ENCODE results near the gene CHAC1.
A peak's percentile ranks its signal among the peaks of the same experiment; 100 is the strongest.
"Not testable (repeated sequence)": the region's sequence is repeated elsewhere in the genome, so short reads cannot be mapped to it uniquely, and the experiment has no call there.

CHAC1 gene

DNA sequence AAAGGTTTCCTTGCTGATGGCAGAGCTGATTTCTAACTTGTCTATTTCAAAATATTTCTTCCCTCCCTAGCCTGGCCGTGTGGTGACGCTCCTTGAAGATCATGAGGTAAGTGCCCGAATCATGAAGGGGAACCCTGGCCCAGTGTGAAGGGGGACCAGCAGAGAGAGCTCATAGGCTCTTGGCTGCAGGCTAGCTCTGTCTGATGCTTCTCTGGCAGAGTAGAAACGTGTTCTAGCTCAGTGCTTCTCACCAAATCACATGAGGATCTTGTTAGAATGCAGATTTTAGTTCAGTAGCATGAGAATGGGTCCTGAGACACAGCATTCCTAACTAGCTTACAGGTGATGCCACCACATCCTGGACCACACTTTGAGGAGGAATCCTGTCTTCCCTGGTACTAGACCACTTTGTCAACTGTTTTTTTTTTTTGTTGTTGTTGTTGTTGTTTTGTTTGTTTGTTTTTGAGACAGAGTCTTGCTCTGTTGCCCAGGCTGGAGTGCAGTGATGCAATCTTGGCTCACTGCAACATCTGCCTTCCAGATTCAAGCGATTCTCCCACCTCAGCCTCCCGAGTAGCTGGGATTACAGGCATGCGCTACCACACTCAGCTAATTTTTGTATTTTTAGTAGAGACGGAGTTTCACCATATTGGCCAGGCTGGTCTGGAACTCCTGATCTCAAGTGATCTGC is 1.0 kb downstream of the CHAC1 start:
- H3K4me3 ChIP-seq (ENCODE audit: low read depth, low read length), result peak overlapping the region; percentile 83
- not testable (repeated sequence) for DNase-seq (ENCODE audit: low read depth)

DNA sequence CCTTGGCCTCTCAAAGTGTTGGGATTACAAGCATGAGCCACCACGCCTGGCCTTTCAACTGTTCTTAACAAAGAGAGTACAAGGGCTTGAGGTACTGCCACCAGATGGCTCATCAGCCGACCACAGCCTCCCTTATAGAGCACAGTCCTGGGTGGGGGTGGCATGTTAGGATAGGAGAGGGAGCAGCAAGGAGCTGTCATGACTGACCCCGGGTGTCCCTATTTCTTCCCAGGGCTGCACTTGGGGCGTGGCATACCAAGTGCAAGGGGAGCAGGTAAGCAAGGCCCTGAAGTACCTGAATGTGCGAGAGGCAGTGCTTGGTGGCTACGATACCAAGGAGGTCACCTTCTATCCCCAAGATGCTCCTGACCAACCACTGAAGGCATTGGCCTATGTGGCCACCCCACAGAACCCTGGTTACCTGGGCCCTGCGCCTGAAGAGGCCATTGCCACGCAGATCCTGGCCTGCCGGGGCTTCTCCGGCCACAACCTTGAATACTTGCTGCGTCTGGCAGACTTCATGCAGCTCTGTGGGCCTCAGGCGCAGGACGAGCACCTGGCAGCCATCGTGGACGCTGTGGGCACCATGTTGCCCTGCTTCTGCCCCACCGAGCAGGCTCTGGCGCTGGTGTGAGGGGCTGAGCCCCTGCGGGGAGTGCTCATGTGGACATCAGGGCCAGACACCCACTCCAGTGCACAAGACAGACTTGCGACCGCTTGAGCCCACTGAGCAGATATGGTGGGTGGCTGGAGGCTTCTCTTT is 2.1 kb downstream of the CHAC1 start:
- DNase-seq (ENCODE audit: low read depth), result no peak
- peak overlapping the region; percentile 83 for H3K4me3 ChIP-seq (ENCODE audit: low read depth, low read length)

DNA sequence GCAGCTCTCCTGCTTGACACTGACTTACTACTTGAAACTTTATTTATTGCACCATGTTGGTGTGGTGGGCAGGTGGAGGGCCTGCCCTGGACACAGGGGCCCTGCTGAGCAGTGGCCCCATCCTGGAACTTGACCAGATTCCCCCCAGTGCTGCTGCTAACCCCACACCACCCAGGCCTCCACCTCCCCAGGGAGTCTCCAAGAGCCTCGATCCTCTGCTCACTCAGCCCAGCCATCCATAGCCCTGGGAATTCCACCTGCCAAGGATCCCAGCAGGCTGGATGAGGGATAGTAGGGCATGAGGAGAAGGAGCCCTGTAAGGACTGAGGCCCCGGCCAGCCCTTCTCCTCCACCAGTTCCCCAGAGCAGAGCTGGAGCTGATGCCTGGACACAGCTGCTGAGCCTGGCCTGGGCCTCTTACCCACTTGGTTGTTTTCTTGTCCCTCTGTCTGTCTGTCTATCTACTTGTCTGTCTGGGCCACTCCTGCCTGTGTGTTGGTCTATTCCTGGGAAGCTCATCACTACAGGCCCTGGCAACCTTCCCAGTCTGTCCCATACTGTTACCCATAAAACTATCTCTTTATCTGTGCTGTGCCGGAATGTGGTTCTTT is 2.8 kb downstream of the CHAC1 start:
- DNase-seq (ENCODE audit: low read depth), result no peak
- H3K4me3 ChIP-seq (ENCODE audit: low read depth, low read length), result peak overlapping the region; percentile 10

DNA sequence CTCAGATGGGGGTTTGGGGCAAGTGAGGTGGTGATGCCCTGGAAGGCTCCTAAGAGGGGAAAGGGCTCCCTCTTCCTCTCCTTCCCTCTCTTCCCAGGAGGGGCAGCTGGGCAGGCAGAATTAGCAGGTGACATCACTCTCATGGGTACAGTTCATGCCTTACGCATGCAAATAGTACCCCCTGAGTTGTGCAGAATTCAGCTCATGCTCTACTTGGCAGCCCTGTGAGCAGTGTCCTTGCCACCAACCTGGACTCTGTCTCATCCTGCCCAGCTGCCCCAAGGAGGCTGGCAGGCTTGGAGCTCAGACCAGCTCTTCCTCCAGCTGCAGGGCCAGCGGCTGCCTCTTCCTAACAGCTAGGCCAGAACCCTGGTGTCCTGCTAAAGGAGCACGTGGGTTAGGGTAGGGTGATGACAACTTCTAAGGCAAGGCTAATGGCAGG is 3.3 kb downstream of the CHAC1 start:
- no peak for DNase-seq (ENCODE audit: low read depth)
- H3K4me3 ChIP-seq (ENCODE audit: low read depth, low read length), result peak overlapping the region; percentile 10

DNA sequence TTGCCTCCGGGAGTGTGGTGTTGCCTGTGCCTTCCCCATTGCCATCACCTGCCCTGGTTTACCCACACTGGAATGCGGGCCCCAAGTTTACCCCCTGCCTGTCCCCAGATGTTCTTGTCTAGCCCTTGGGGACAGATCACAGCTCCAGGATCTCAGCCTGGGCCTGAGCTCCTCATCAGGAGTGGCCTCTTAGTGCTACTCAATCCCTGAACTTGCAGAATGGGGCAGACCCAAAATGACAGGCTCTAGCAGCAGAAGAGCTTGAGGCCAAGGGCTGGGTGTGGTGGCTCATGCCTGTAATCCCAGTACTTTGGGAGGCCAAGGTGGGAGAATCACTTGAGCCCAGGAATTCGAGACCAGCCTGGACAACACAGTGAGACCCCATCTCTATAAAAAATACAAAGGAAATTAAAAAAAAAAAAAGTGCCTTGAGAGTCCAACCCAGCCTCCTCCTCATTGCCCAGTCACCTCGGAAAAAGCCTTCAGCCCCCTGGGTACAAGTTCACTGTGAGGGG is 3.8 kb downstream of the CHAC1 start:
- H3K4me3 ChIP-seq (ENCODE audit: low read depth, low read length), result no peak overlapping the region
- no peak for DNase-seq (ENCODE audit: low read depth)

DNA sequence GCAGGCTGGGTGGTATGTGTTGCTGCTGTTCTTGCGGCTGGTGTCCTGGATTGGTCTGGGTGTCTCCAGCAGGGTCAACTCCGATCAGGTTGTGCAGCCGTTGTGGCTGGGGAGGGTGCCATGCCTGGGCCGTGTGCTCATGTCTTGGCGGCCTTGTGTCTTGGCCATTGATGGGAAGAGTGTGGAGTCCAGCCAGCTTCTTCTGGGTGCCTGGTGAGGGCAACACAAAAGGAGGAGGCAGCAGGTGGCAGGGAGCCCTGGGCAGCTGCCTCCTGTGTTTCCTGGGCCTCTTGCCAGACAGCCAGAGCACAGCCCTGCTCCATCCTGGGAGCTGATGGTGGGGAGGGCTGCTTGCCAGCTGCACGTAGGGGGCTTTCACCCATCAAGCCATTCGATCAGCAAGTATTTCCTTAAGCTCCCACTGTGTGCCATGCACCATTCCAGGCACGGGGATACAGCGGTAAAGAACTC is 4.3 kb downstream of the CHAC1 start:
- no peak overlapping the region for H3K4me3 ChIP-seq (ENCODE audit: low read depth, low read length)
- no peak for DNase-seq (ENCODE audit: low read depth)

DNA sequence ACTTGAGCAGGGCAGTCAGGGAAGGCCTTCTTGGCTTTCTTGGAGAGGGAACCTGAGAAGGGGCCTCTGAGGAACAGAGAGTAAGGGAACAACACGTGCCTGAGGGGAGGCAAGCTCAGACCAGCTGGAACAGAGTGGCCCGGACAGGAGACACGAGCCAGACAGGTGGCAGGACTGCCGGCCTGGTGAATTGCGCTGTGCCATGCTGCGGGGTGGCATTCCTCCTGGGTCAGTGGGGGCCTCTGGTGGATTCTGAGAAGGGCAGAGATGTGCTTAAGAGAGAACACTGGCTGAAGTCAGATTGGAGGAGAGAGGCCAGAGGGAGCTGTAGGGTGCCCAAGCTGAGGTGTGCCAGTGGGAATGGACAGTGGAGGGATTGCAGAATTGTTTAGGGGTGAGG is 4.9 kb downstream of the CHAC1 start:
- no peak for DNase-seq (ENCODE audit: low read depth)
- no peak overlapping the region for H3K4me3 ChIP-seq (ENCODE audit: low read depth, low read length)

DNA sequence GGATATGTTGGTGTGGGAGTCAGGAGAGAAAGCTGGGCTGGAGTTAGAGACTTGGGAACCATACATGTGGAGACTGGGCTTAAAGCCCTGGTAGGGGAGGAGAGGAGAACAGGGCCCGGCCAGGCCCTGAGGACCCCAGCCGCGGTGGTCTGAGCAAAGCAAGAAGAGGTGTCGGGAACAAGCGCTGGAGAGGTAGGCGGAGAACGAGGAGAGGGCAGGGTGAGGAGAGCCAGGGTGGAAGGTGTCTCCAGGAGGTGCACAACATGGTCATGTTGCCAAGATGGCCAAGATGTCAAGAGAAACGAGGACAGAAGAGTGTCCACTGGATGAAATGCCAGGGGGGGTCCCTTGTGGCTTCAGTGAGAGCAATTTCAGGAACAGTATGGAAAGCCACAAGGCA is 5.5 kb downstream of the CHAC1 start:
- no peak for DNase-seq (ENCODE audit: low read depth)
- no peak overlapping the region for H3K4me3 ChIP-seq (ENCODE audit: low read depth, low read length)

DNA sequence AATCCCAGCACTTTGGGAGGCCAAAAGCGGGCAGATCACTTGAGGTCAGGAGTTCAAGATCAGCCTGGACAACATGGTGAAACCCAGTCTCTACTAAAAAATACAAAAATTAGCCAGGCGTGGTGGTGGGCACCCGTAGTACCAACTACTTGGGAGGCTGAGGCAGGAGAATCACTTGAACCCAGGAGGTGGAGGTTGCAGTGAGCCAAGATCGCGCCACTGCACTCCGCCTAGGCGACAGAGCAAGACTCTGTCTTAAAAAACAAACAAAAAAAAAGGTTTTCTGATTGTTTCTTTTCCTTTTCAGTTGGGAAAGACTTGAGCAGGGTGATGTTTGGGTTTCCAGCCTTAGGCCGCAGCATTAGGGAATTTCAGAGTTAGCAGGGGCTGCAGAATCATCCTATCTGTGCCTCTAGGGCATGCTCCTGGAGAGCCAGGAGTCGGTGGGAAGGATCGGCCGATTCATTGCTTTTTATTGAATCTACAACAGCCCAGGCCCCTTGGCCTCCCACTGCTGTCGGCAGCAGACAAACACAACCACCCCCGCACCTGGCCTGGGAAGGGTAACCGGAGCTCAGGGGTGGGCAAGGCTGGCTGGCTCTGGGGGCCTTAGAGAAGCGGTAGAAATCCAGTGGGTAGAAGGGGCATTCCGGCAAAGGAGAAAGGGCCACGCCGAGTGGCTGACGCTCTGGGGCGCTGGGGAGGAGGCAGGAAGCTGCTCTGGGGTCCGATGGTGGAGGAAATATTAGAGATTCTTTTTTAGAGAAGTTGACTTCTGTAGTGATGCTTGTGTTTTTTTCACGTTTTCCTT is 6.3 kb downstream of the CHAC1 start:
- H3K4me3 ChIP-seq (ENCODE audit: low read depth, low read length), result no peak overlapping the region
- DNase-seq (ENCODE audit: low read depth), result no peak

DNA sequence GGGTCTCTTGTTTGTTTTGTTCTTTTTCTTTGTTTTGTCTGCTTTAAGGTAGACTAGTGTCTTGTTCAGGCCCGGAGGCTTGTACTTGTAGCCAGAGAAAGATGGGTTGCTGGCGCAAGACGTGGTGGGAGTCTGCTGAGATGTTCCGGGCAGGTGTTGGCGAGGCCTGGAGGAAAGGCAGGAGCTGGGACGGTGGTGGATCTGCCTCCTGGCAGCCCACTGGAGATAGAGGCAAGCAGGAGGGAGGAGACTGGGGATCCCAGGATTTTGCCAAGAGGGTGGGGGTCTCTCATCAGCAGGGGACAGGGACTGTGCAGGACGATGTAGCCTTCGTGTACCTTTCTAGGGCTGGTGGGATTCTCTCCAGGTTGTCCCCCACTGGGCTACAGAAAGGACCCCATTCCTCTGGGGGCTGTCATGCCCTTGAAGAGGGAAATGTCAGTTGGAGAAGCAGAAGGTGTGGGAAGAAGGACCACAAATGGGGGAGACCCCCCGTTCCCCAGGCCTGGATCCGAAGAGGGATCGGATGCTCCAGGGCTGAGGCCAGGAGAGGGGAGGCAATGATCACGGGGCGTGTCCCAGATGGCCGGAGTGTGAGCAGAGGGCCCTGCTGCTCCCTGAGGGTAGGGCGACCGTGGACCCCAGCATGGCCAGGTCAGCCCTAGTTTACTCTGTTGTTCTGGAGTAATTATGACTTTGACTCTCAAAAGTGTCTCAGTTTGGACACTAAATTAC is 7.0 kb downstream of the CHAC1 start:
- DNase-seq (ENCODE audit: low read depth), result no peak
- H3K4me3 ChIP-seq (ENCODE audit: low read depth, low read length), result no peak overlapping the region

DNA sequence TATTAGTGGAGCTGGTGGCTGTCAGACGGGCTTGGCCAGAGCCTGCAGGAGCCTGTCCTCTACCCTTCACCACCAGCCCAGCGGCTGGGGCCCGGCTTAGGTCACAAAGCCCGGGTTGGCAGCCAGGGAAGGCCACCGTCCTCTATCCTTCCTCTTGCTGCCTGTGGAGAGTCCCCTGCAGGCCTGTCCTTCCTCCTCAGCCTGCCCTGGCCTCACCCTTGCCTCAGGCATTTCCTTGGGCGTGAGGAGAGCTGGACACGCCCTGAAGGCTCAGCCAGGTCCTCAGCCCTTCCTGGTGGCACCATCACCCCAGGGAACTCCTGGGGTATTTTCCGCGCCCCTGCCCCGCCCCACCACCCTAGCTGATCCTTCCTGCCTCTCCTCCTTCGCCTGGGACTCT is 7.7 kb downstream of the CHAC1 start:
- no peak for DNase-seq (ENCODE audit: low read depth)
- no peak overlapping the region for H3K4me3 ChIP-seq (ENCODE audit: low read depth, low read length)

DNA sequence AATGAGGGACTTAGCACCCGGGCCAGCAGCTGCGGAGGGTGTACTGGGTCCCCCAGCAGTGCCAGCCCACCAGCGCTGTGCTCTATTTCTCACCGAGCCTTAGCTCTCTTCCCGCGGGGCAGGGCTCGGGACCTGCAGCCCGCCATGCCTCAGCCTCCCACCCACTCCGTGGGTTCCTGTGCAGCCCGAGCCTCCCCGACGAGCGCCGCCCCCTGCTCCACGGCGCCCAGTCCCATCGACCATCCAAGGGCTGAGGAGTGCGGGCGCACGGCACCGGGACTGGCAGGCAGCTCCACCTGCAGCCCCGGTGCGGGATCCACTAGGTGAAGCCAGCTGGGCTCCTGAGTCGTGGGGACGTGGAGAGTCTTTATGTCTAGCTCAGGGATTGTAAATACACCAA is 8.5 kb downstream of the CHAC1 start:
- DNase-seq (ENCODE audit: low read depth); H3K4me3 ChIP-seq (ENCODE audit: low read depth, low read length): not testable (repeated sequence)

DNA sequence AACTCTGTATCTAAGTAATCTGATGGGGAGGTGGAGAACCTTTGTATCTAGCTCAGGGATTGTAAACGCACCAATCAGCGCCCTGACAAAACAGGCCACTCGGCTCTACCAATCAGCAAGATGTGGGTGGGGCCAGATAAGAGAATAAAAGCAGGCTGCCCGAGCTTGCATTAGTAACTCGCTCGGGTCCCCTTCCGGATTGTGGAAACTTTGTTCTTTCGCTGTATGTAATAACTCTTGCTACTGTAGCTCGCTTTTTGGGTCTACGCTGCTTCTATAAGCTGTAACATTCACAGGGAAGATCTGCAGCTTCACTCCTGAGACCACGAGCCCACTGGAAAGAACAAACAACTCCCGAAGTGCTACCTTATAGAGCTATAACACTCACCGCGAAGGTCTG is 9.0 kb downstream of the CHAC1 start:
- H3K4me3 ChIP-seq (ENCODE audit: low read depth, low read length); DNase-seq (ENCODE audit: low read depth): not testable (repeated sequence)

DNA sequence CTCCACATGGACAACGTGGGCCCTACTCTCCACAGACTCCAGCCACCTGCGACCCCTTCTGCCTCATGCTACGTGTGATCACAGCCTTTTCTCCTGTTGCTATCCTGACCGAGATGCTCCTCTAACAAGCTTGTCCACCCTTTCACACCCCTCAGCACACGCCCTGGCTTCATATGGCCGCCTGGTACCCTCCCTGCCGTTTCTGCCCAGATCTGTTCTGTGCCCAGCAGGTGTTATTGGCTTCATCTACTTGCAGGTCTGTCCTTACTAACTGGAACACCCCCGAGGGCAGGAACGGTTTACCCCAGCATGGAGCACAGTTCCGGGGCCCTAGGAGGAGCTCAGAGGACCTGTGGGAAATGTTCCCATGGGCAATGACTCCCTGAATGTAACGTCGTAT is 9.9 kb downstream of the CHAC1 start:
- no peak for DNase-seq (ENCODE audit: low read depth)
- H3K4me3 ChIP-seq (ENCODE audit: low read depth, low read length), result no peak overlapping the region

DNA sequence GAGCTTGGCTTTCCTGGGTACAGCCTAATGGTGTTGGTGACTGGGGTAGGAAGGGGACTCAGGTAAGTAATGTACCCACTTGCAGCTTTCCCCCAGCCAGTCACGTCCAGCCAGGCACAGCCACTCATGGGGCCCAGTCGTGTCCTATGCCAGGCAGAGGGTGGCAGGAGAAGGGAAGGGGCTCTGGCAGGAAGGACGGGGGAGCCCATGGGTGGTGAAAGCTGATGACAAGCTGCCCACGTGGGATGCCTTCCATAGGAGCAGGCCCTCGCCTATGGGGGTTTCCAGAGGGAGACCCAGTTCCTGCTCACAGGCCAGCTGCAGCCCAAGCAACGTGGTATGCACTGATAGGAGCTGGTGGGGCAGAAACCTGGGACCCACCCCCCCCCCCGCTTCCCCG is 10.7 kb downstream of the CHAC1 start:
- no peak for DNase-seq (ENCODE audit: low read depth)

DNA sequence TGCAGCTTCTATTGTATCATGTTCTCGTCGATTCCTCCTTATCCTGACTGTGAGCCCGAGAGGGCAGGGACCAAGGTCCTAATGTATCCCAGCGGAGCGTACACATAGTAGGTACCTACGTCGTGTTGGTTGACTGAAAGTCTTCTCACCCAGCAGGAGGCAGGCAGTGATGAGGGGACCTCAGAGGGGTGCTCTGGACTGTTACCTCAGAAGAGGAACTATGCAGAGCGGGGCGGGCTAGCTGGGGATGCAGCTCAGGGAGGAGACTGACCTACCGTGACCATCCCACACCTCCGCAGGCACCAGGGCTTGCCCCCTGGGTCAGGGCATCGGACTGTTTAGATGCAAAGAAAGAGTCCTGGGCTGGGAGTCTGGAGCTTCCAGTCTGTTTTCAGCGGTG is 11.4 kb downstream of the CHAC1 start:
- H3K4me3 ChIP-seq (ENCODE audit: low read depth, low read length), result no peak overlapping the region
- no peak for DNase-seq (ENCODE audit: low read depth)

More for the DNA sequence above, 10.7 kb downstream of the CHAC1 start:
- H3K4me3 ChIP-seq (ENCODE audit: low read depth, low read length), result no peak overlapping the region

DNA sequence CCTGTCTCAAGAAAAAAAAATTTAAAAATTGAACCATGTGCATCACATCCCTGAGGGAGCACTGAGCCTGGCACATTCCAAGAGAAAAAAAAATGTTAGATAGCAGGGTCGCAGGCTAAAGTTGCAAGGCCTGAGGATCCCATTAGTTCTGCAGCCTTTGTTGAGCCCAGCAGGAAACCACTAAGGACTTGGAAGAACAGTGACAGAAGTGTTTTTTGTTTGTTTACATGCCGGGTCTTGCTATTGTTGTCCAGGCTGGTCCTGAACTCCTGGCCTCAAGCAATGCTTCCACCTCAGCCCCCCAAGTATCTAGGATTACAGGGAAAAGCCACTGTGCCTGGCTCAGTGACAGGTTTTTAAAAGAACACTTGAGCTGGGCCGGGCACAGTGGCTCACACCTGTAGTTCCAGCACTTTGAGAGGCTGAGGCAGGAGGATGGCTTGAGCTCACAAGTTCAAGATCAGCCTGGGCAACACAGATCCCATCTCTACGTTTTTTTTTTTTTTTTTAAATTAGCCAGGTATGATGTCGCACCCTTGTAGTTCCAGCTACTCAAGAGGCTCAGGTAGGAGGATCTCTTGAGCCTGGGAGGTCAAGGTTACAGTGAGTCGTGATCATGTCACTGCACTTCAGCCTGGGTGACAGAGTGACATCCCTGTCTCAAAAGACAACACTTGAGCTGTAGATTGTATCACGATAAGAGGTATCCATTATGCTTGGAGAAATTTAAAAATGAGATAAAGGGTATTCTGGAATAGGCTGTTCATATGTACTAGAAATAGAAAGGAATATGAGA is 15.2 kb downstream of the CHAC1 start:
- H3K4me3 ChIP-seq (ENCODE audit: low read depth, low read length), result no peak overlapping the region
- no peak for DNase-seq (ENCODE audit: low read depth)

DNA sequence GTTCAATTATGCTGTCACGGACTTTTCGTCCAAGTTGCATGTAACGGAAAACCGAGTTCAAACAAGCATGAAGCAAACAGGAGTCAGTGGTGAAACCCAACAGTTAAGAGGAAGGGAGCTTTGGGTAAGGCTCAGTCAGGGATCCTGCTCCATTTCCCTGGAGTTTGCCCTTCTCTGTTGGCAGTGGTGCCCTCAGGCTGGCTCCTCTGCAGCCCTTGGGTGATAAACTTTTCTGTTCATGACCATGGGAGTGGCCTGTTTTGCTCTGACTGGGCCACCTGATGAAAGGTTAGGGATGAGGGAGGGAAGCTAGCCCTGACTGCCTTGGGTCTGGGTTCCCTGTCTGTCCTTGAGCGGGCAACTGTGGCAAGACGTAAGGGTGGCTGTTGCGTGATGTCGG is 16.1 kb downstream of the CHAC1 start:
- no peak for DNase-seq (ENCODE audit: low read depth)
- no peak overlapping the region for H3K4me3 ChIP-seq (ENCODE audit: low read depth, low read length)
